Ascending aorta (tissue), 2 donors: ENCODE data around the gene UBN1. TPM values are rescaled to one million over a fixed set of nuclear protein-coding genes. Genes with fewer than 3 reads are reported as not detected.

ENCODE experiments used
- DNase-seq, 2 donors: peaks; one replicate each; pipeline ENCODE4 v3.0.0-alpha.2; 2019; ENCODE audit warnings: low spot score in 2 of 2
- H3K27ac ChIP-seq, 2 donors: fragments of 200-600 bp; sonication (generic); one replicate each; pipeline ENCODE4 v1.5.1; 2016 to 2017; ENCODE audit warnings: mild to moderate bottlenecking in 1 of 2
- H3K27me3 ChIP-seq: fragments of 200-600 bp; sonication (generic); one replicate; pipeline ENCODE4 v1.5.1; 2017
- H3K36me3 ChIP-seq, 2 donors: fragments of 200-600 bp; sonication (generic); one replicate each; pipeline ENCODE4 v1.5.1; 2016
- H3K4me1 ChIP-seq, 2 donors: fragments of 200-600 bp; sonication (generic); one replicate each; pipeline ENCODE4 v1.5.1; 2016 to 2017; ENCODE audit warnings: mild to moderate bottlenecking in 1 of 2
- H3K4me3 ChIP-seq, 2 donors: fragments of 200-600 bp; sonication (generic); one replicate each; pipeline ENCODE4 v1.5.1; 2016 to 2017; ENCODE audit warnings: mild to moderate bottlenecking in 1 of 2
- H3K9me3 ChIP-seq, 2 donors: fragments of 200-600 bp; sonication (generic); one replicate each; pipeline ENCODE4 v1.5.1; 2016
- intact Hi-C: fragments of 100-400 bp; cut with DNase I; formaldehyde crosslinking; loops from one replicate; pipeline ENCODE4 v1.15.1; 2023
- total RNA-seq: library from RNA; depleted of rRNA; stranded (reverse); fragments of >200 nt; gene quantifications from one replicate; pipeline ENCODE4 v1.1.0, GENCODE V29; 2016
- TF ChIP-seq, protein P1 (sequence below), 3 experiments: fragments of 200-600 bp in 2 of 3; fragments of 450-650 bp in 1 of 3; sonication (generic) in 2 of 3; IDR thresholded peaks; one replicate each; pipeline ENCODE4 v1.5.1; 2016 to 2019; ENCODE audit warnings: antibody characterized with exemption in 3 of 3, mild to moderate bottlenecking in 1 of 3, moderate library complexity in 1 of 3

UBN1 gene
- total RNA-seq, 1 donor from 2014 or later: 31.8 TPM

DNA sequence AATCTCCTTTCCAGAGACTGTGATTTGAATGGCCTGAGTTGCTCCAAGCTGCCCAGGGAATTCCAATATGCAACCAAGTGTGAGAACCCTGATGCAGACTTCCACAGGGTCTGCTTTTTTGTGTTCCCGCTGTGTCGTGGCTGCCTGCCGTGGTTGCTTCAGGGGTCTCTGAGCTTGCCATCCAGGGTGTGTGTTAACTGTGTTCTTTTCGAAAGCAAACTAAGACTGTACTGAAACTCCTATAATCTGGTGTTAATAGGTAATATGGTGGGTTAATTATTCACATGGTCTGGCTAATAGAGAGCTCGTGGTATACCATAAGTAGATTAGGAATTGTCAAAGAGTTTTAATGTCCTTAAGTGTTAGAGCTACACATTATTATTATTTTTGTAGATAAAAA is 20.7 kb downstream of the UBN1 start:
- Histone ChIP-seq H3K27ac (no peak overlapping the region), H3K9me3 (no peaks in the 10 kb centered on the region), H3K4me3 (no peak overlapping the region), H3K27me3 (no peaks in the 10 kb centered on the region), H3K4me1 (no peaks in the 10 kb centered on the region), H3K36me3 (peaks cover 29 to 32% of the 10 kb centered on the region in 2 donors)
- DNase-seq: no peak
- TF ChIP-seq, protein P1, sequence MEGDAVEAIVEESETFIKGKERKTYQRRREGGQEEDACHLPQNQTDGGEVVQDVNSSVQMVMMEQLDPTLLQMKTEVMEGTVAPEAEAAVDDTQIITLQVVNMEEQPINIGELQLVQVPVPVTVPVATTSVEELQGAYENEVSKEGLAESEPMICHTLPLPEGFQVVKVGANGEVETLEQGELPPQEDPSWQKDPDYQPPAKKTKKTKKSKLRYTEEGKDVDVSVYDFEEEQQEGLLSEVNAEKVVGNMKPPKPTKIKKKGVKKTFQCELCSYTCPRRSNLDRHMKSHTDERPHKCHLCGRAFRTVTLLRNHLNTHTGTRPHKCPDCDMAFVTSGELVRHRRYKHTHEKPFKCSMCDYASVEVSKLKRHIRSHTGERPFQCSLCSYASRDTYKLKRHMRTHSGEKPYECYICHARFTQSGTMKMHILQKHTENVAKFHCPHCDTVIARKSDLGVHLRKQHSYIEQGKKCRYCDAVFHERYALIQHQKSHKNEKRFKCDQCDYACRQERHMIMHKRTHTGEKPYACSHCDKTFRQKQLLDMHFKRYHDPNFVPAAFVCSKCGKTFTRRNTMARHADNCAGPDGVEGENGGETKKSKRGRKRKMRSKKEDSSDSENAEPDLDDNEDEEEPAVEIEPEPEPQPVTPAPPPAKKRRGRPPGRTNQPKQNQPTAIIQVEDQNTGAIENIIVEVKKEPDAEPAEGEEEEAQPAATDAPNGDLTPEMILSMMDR (IDR thresholded peaks at IDR 0.05): no peak
- intact Hi-C loops: no loop called here

DNA sequence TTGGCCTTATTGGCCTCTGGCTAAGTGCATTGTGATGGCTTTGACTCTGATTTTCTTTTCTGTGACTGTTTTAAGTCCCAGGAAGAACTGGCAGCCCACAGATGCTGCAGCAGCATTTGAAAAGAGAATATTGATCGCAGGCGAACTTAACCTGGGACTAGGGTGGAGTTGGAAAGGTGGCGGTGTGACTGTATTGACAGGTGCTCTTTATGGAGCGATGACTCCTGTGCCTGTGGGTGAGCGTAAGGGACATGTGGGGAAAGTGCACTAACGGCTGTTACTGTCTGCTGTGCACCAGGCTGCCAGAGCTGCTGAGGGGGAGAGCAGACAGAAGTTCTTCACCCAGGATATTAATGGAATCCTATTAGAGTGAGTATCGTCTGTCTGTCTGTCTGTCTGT is 21.3 kb downstream of the UBN1 start:
- no peak for DNase-seq
- H3K36me3 ChIP-seq: peaks cover 34 to 37% of the 10 kb centered on the region in 2 donors
- no peaks in the 10 kb centered on the region for H3K27me3 ChIP-seq
- H3K4me3 ChIP-seq: no peak overlapping the region
- no peak overlapping the region for H3K27ac ChIP-seq
- intact Hi-C loops: no loop called here
- TF ChIP-seq, protein P1 (IDR thresholded peaks at IDR 0.05): no peak
- no peaks in the 10 kb centered on the region for H3K9me3 ChIP-seq
- no peaks in the 10 kb centered on the region for H3K4me1 ChIP-seq

GRCh38 chr16:4869147-4869805 is 22.0 kb downstream of the UBN1 start:
- H3K27ac ChIP-seq: no peak overlapping the region
- no peaks in the 10 kb centered on the region for H3K4me1 ChIP-seq
- intact Hi-C loops: no loop called here
- H3K36me3 ChIP-seq: peaks cover 41 to 44% of the 10 kb centered on the region in 2 donors
- H3K9me3 ChIP-seq: no peaks in the 10 kb centered on the region
- no peak for DNase-seq
- no peaks in the 10 kb centered on the region for H3K27me3 ChIP-seq
- H3K4me3 ChIP-seq: no peak overlapping the region
- TF ChIP-seq, protein P1 (IDR thresholded peaks at IDR 0.05): no peak

GRCh38 chr16:4870138-4870671 is 22.9 kb downstream of the UBN1 start:
- TF ChIP-seq, protein P1 (IDR thresholded peaks at IDR 0.05): no peak
- H3K9me3 ChIP-seq: no peaks in the 10 kb centered on the region
- no peak overlapping the region for H3K27ac ChIP-seq
- H3K36me3 ChIP-seq: peaks cover 51 to 54% of the 10 kb centered on the region in 2 donors
- no peaks in the 10 kb centered on the region for H3K27me3 ChIP-seq
- peak in 1 of 2 donors; percentile 47 for DNase-seq
- H3K4me1 ChIP-seq: no peaks in the 10 kb centered on the region
- no peak overlapping the region for H3K4me3 ChIP-seq
- intact Hi-C loops: no loop called here

GRCh38 chr16:4871071-4871470 is 23.8 kb downstream of the UBN1 start:
- Histone ChIP-seq H3K27me3 (no peaks in the 10 kb centered on the region), H3K27ac (no peak overlapping the region), H3K4me1 (no peaks in the 10 kb centered on the region), H3K9me3 (no peaks in the 10 kb centered on the region), H3K4me3 (no peak overlapping the region), H3K36me3 (peaks cover 59 to 60% of the 10 kb centered on the region in 2 donors)
- TF ChIP-seq, protein P1 (IDR thresholded peaks at IDR 0.05): no peak
- DNase-seq: no peak
- intact Hi-C loops: no loop called here
